SH-SY5Y (cell line): ENCODE results near the gene SDSL.

Experiments used
- GATA2 ChIP-seq: IDR thresholded peaks from 2 replicates; pipeline ENCODE4 v1.6.1; 2011; ENCODE audit warnings: mild to moderate bottlenecking, low read depth, low read length
- GATA3 ChIP-seq: IDR thresholded peaks from 2 replicates; pipeline ENCODE4 v1.6.1; 2011; ENCODE audit warnings: low read depth, mild to moderate bottlenecking, low read length, moderate library complexity

- TF ChIP-seq GATA3 = no peak
- no peak for TF ChIP-seq GATA2
Observed at GRCh38 chr12:113413488-113413939, 8.7 kb upstream of the SDSL start.
